ENCODE measurements around the gene HNF1A.
"Not testable (repeated sequence)": the region's sequence is repeated elsewhere in the genome, so short reads cannot be mapped to it uniquely, and the experiment has no call there.

Gene HNF1A

GRCh38 chr12:121015825-121016766, 37.8 kb downstream of the HNF1A start, which contains the start of gene C12orf43:
Gene C12orf43, minus strand, starts transcription at chr12:121016487. Its CDS starts 13 bp downstream, at chr12:121016474.
- DNase-seq = peak; percentile 90

DNA sequence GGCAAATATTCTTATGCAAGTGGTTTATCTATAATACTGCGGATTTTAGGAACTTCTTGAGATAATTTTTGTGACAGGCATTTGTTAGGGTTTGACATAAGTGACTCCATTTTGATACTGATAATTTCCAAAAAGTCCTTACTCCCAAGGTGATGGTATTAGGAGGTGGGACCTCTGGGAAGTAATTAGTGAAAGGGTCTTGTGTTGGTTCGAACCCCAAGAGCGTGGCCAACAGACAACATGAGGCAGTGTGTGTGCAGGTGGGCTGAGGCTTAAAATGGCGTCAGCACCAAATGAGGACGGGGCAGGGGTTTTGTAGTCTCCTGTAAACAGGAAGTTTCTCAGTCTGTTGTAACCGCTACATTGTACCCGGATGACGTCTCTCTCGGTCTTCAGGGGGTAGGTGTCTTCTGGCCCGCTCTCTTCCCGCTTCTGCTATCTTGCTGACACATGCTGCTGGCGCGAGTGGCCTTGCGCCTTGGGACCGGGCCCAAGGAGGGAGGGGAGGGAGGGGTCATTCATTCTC, 39.7 kb downstream of the HNF1A start:
- DNase-seq = no peak

- DNase-seq = no peak
Observed at GRCh38 chr12:121018860-121019617, 40.7 kb downstream of the HNF1A start.

- no peak for DNase-seq
Observed at GRCh38 chr12:121021754-121022153, 43.4 kb downstream of the HNF1A start.

- DNase-seq = no peak
Observed at GRCh38 chr12:121022713-121023112, 44.4 kb downstream of the HNF1A start.

DNA sequence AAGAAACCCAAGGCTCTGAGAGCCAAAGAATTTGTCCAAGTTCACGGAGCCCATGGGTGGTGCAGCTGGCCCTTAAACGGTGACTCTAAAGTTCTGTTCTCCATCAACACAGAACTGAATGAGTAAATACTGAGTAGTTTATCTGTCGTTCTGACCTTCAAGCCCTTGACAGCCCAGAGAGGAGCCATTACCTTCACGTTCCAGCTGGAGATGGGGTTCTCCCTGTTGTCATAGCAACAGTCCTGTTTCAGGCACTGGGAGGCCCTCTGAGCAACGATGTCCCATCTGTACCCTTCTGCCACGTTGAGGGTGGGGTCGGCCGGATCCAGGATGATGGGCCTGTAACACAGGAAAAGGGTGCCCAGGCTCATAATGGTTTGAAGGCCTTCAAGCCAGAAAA, 45.5 kb downstream of the HNF1A start:
- no peak for DNase-seq

GRCh38 chr12:121025442-121026226, 47.3 kb downstream of the HNF1A start:
- no peak for DNase-seq

GRCh38 chr12:121026274-121027045, 48.1 kb downstream of the HNF1A start:
- peak; percentile 61 for DNase-seq

- DNase-seq = no peak
Observed at GRCh38 chr12:121030576-121031212, 52.4 kb downstream of the HNF1A start.

DNA sequence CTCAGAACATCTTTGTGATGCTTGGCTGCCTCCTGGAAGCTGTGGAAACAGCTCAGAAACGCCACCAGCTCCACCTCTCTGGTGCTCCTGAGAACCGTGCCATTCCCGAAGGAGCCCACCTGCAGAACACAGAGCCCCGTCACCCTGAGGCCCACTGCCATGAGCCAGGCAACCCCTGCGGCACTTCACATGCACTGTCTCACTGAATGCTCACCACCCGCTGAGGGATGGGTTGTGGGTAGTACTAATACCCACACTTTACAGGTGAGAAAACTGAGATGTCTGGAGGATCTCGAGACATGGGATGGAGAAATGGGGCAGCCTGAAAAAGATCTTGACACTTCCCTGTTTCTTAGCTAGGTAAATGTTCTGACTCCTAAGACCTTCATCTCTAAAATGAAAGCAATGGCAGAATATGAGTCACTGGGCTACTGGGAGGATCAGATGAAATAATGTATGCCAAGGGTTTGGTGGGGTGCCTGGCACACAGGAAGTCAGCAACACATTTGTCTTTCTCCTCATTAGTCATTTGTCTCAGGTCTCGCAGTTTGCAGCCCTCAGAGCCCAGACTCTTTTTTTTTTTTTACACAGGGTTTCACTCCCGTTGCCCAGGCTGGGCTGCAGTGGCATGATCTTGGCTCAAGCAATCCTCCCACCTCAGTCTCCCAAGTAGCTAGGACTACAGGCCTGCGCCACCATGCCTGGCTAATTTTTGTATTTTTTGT, 55.4 kb downstream of the HNF1A start:
- DNase-seq = peak; percentile 70

GRCh38 chr12:121034616-121035305, 56.4 kb downstream of the HNF1A start:
- no peak for DNase-seq

DNA sequence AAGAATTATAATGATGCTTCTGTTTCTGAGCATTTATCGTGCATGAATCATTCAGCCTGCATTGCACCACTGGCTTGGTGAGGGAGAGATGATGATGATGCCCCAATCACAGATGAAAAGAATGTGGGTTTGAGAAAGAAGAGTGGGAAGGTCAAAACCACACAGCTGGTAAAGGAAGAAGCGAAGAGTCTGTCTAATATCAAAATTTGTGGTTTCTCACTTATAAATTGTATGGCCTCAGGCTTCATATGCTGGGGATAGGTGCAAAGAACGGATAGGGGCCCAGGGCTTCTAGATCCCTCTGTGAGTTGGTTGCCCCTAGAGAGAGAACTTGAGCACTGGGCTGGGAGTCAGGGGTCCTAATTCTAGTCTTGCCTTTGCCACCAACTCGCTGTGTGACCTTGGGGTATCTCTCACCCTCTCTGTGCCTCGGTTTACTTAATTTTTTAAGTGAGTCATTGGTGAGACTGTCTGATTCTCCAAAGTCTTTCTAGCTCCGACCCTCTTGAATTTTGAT, 58.5 kb downstream of the HNF1A start:
- peak; percentile 64 for DNase-seq

DNA sequence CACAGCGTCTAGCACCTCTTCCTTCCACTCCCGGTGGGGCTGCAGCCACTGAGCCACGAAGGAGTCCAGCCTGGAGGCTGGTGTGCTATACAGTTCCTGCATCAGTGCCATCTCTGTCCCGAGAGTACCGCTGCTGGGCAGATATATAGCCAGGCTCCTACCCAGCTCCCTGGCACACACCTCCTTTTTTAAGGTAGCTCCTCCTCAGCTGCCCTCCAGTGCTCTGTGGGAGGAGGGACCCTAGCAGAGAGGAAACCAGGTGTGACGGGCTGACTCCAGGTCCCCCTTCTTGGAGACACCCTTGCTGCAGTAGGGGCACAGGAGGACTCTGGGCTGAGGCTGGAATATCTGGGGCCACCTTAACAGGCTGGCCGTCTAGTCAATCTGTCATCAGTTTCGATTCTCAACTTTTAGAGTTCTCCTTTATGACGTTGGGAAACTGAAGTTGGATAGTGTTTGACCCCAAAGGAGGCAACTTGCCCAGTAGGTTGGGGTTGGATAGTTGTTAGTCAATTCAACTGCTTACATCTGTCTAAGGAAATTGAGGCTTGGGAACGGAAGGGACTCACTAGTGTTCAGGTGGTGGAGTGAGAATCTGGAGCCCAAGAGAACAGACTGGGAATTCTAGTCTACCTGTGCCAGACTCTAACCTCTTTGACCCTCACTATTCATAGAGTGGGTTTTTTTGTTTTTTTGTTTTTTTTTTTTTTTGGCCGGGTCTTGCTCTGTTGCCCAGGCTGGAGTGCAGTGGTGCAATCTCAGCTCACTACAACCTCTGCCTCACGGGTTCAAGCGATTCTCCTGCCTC, 60.7 kb downstream of the HNF1A start, which contains the start of gene OASL:
TSS of gene OASL (minus strand) at position 386 of the 808 bp plus-strand sequence. CDS start at position 111, 275 bp downstream.
- peak; percentile 87 for DNase-seq

- no peak for DNase-seq
Observed at GRCh38 chr12:121043067-121043466, 64.7 kb downstream of the HNF1A start.

DNA sequence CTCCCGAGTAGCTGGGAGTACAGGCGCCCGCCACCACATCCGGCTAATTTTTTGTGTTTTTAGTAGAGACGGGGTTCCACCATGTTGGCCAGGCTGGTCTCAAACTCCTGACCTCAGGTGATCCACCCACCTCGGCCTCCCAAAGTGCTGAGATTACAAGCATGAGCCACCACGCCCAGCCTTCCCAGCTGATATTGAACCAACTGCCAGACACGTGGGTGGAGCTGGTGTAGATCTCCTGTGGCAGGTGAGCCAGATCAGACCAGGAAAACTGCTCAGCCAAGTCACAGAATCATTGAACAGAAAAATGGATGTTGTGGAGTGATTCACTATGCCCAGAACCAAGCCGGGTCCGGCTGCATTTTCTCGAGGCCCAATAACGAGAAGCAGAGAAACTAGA, 69.1 kb downstream of the HNF1A start:
- DNase-seq = not testable (repeated sequence)

- DNase-seq = no peak
Observed at GRCh38 chr12:121048442-121048841, 70.1 kb downstream of the HNF1A start.

DNA sequence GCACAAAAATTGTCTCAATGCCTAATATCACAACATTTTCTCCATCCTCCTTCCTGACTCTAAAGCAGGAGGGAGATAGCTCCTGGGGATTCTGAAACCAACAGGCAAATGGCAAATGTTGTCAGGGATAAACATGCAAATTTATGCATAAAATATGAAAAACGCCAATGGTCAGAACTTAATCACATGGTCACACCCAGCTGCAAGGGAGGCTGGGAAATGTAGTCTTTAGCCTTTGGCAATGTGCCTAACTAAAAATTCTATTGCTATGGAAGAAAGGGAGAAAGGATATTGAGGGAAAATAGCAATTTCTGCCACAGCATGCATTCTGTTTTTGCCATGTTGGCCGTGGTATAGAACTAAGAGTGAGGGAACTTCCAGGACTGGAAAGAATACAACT, 72.4 kb downstream of the HNF1A start:
- no peak for DNase-seq

Measured in MV-4-11 (cell line).